Lower leg skin (tissue), 3 donors: ENCODE data around the gene ZNF385B.
"Not testable (repeated sequence)": the region's sequence is repeated elsewhere in the genome, so short reads cannot be mapped to it uniquely, and the experiment has no call there.

ENCODE experiments used
- POLR2A ChIP-seq, 2 donors: fragments of 450-650 bp; IDR thresholded peaks; one replicate each; pipeline ENCODE4 v1.6.1; 2016 to 2017; ENCODE audit warnings: antibody characterized with exemption in 2 of 2, mild to moderate bottlenecking in 1 of 2, moderate library complexity in 1 of 2
- TF ChIP-seq, protein P1 (sequence below), 3 donors: fragments of 450-650 bp; IDR thresholded peaks; one replicate each; pipeline ENCODE4 v1.5.1; 2016; ENCODE audit warnings: antibody characterized with exemption in 3 of 3, mild to moderate bottlenecking in 3 of 3, moderate library complexity in 2 of 3

DNA sequence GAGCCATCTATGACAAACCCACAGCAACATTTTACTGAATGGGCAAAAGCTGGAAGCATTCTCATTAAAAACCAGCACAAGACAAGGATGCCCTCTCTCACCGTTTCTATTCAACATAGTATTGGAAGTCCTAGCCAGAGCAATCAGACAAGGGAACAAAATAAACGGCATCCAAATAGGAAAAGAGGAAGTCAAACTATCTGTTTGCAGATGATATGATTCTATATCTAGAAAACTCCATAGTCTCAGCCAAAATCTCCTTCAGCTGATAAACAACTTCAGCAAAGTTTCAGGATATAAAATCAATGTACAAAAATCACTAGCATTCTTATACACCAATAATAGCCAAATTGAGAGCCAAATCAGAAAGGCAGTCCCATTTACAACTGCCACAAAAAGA is 79.1 kb downstream of the ZNF385B start:
- TF ChIP-seq, protein P1, sequence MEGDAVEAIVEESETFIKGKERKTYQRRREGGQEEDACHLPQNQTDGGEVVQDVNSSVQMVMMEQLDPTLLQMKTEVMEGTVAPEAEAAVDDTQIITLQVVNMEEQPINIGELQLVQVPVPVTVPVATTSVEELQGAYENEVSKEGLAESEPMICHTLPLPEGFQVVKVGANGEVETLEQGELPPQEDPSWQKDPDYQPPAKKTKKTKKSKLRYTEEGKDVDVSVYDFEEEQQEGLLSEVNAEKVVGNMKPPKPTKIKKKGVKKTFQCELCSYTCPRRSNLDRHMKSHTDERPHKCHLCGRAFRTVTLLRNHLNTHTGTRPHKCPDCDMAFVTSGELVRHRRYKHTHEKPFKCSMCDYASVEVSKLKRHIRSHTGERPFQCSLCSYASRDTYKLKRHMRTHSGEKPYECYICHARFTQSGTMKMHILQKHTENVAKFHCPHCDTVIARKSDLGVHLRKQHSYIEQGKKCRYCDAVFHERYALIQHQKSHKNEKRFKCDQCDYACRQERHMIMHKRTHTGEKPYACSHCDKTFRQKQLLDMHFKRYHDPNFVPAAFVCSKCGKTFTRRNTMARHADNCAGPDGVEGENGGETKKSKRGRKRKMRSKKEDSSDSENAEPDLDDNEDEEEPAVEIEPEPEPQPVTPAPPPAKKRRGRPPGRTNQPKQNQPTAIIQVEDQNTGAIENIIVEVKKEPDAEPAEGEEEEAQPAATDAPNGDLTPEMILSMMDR (IDR thresholded peaks at IDR 0.05), result not testable (repeated sequence)
- TF ChIP-seq POLR2A (IDR thresholded peaks at IDR 0.05), result not testable (repeated sequence)
